GM12878 (cell line): ENCODE data around the gene HVCN1. TPM values are rescaled to one million over a fixed set of nuclear protein-coding genes. Genes with fewer than 3 reads are reported as not detected.

Experiments used
- ATAC-seq: fragments of 200-7000 bp; cut with Tn5 transposase; 3 replicates; pipeline ENCODE4 v1.9.1; 2020; ENCODE audit warnings: mild to moderate bottlenecking, moderate library complexity
- BruUV-seq: library from RNA; stranded (reverse); fragments of 400-500 nt; replicated peaks from 2 replicates; lab custom pipeline; 2021; lab: Mats Ljungman, UMichigan
- CTCF ChIA-PET: fragments of 300-600 bp; sonication (Branson Sonifier 250); formaldehyde crosslinking; extraction: SDS; loops from one replicate; lab custom pipeline; 2021; ENCODE audit warnings: inconsistent platforms; lab: Yijun Ruan, JAX
- POLR2A ChIA-PET: fragments of 350-600 bp; formaldehyde crosslinking; extraction: SDS; loops from one replicate; lab custom pipeline; 2021; ENCODE audit warnings: inconsistent platforms; lab: Charles Lee
- RAD21 ChIA-PET: fragments of 300-600 bp; sonication (Branson Sonifier 250); formaldehyde crosslinking; loops from one replicate; lab custom pipeline; 2023; ENCODE audit warnings: antibody characterized with exemption; ENCODE audit not compliant: unreplicated experiment; lab: Charles Lee
- SMC1A ChIA-PET: fragments of 300-600 bp; sonication (Branson Sonifier 250); formaldehyde crosslinking; loops from one replicate; lab custom pipeline; 2023; ENCODE audit not compliant: unreplicated experiment, uncharacterized antibody; lab: Charles Lee
- DNase-seq: peaks from one replicate; pipeline ENCODE4 v3.0.0-alpha.2; 2011; ENCODE audit warnings: low read depth, low spot score
- FAIRE-seq: peaks from 3 replicates; lab custom pipeline; 2011; peaks lifted over from hg19 to GRCh38; lab: Jason Lieb, UNC
- H2AFZ ChIP-seq: 2 replicates; pipeline ENCODE4 v1.6.0; 2011; ENCODE audit warnings: low read depth, low read length, control low read depth; ENCODE audit not compliant: control insufficient read depth
- H3K27ac ChIP-seq: 2 replicates; pipeline ENCODE4 v1.5.1; 2011; ENCODE audit warnings: control low read depth; ENCODE audit not compliant: control insufficient read depth, insufficient read depth
- H3K27me3 ChIP-seq, 2 experiments: replicated peaks in 1 of 2; 2 replicates each; pipeline versions ENCODE4 v1.6.0 to v1.6.1; 2011; ENCODE audit warnings: low read length in 1 of 2; ENCODE audit not compliant: control insufficient read depth in 2 of 2, insufficient read depth in 2 of 2
- H3K36me3 ChIP-seq, 2 experiments: 2 replicates each; pipeline ENCODE4 v1.5.1; 2011; ENCODE audit warnings: low read length in 1 of 2; ENCODE audit not compliant: control insufficient read depth in 2 of 2, insufficient read depth in 2 of 2
- H3K4me1 ChIP-seq: 2 replicates; pipeline ENCODE4 v1.6.1; 2011; ENCODE audit warnings: mild to moderate bottlenecking, low read length, moderate library complexity, mixed read lengths; ENCODE audit not compliant: control insufficient read depth, insufficient read depth
- H3K4me2 ChIP-seq: 2 replicates; pipeline ENCODE4 v1.6.0; 2011; ENCODE audit warnings: control low read depth; ENCODE audit not compliant: control insufficient read depth, insufficient read depth
- H3K4me3 ChIP-seq: fragments of 200-600 bp; sonication (generic); 2 replicates; pipeline ENCODE4 v1.5.1; 2016
- H3K79me2 ChIP-seq: 2 replicates; pipeline ENCODE4 v1.6.0; 2011; ENCODE audit warnings: low read length; ENCODE audit not compliant: control insufficient read depth, insufficient read depth
- H3K9ac ChIP-seq: 2 replicates; pipeline ENCODE4 v1.8.0; 2011; ENCODE audit warnings: low read length, control low read depth, mixed read lengths; ENCODE audit not compliant: control insufficient read depth, insufficient read depth
- H3K9me3 ChIP-seq: replicated peaks from 3 replicates; pipeline ENCODE4 v1.5.1; 2011; ENCODE audit warnings: mild to moderate bottlenecking, low read length; ENCODE audit not compliant: control insufficient read depth, insufficient read depth
- H4K20me1 ChIP-seq: 2 replicates; pipeline ENCODE4 v1.6.0; 2011; ENCODE audit not compliant: control insufficient read depth, insufficient read depth
- CEBPB ChIP-seq, 2 experiments: fragments of 150-350 bp in 1 of 2; IDR thresholded peaks; 2 replicates each; pipeline ENCODE4 v1.6.1; 2012 to 2014; ENCODE audit warnings: low read depth in 2 of 2, low read length in 2 of 2, borderline replicate concordance in 1 of 2, inconsistent platforms in 1 of 2
- CHD2 ChIP-seq: IDR thresholded peaks from 2 replicates; pipeline ENCODE4 v1.6.1; 2011; ENCODE audit warnings: low read depth, low read length, improper control_type of control experiment, borderline replicate concordance
- E2F4 ChIP-seq: IDR thresholded peaks from 2 replicates; pipeline ENCODE4 v1.6.1; 2012; ENCODE audit warnings: low read depth, low read length, improper control_type of control experiment
- EGR1 ChIP-seq, 2 experiments: IDR thresholded peaks; 1 replicate in 1 of 2; 2 replicates in 1 of 2; pipeline ENCODE4 v1.6.1; 2011 to 2012; ENCODE audit warnings: low read depth in 2 of 2, low read length in 2 of 2, borderline replicate concordance in 1 of 2, mild to moderate bottlenecking in 1 of 2, moderate library complexity in 1 of 2
- JUND ChIP-seq: IDR thresholded peaks from 2 replicates; pipeline ENCODE4 v1.6.1; 2012; ENCODE audit warnings: low read depth, mild to moderate bottlenecking, low read length, improper control_type of control experiment, moderate library complexity
- MEF2B ChIP-seq: fragments of 450-650 bp; IDR thresholded peaks from 2 replicates; pipeline ENCODE4 v1.6.1; 2018; ENCODE audit warnings: mild to moderate bottlenecking, moderate library complexity; ENCODE audit not compliant: partially characterized antibody, poor library complexity, severe bottlenecking
- MYB ChIP-seq: fragments of 150-350 bp; IDR thresholded peaks from 2 replicates; pipeline ENCODE4 v1.6.1; 2014; ENCODE audit warnings: mild to moderate bottlenecking, low read depth, low read length, borderline replicate concordance
- NFIC ChIP-seq: IDR thresholded peaks from 2 replicates; pipeline ENCODE4 v1.6.1; 2012; ENCODE audit warnings: low read depth, mild to moderate bottlenecking, inconsistent platforms, low read length, moderate library complexity
- NR2C1 ChIP-seq: fragments of 450-650 bp; IDR thresholded peaks from 2 replicates; pipeline ENCODE4 v1.6.1; 2017; ENCODE audit warnings: antibody characterized with exemption, mild to moderate bottlenecking, moderate library complexity
- PKNOX1 ChIP-seq: fragments of 450-650 bp; IDR thresholded peaks from 2 replicates; pipeline ENCODE4 v1.6.1; 2016; ENCODE audit warnings: mild to moderate bottlenecking
- RUNX3 ChIP-seq: IDR thresholded peaks from 2 replicates; pipeline ENCODE4 v1.6.1; 2012; ENCODE audit warnings: low read length, inconsistent platforms
- SMAD1 ChIP-seq: fragments of 450-650 bp; IDR thresholded peaks from 2 replicates; pipeline ENCODE4 v1.6.1; 2018; ENCODE audit warnings: mild to moderate bottlenecking, low read depth; ENCODE audit not compliant: partially characterized antibody
- SP1 ChIP-seq: IDR thresholded peaks from one replicate; pipeline ENCODE4 v1.6.1; 2011; ENCODE audit warnings: low read depth, low read length
- ZBTB33 ChIP-seq: fragments of 450-650 bp; IDR thresholded peaks from 2 replicates; pipeline ENCODE4 v1.6.1; 2017; ENCODE audit warnings: mild to moderate bottlenecking
- ZNF384 ChIP-seq: IDR thresholded peaks from 2 replicates; pipeline ENCODE4 v1.6.1; 2012; ENCODE audit warnings: low read depth, mild to moderate bottlenecking, low read length, improper control_type of control experiment, borderline replicate concordance
- ZNF592 ChIP-seq: fragments of 450-650 bp; IDR thresholded peaks from 2 replicates; pipeline ENCODE4 v1.6.1; 2017; ENCODE audit warnings: mild to moderate bottlenecking, moderate library complexity
- in situ Hi-C: fragments of 300-500 bp; cut with MboI; formaldehyde crosslinking; loops from 9 replicates; pipeline ENCODE4 v1.14.3; 2018; ENCODE audit warnings: mixed read lengths
- intact Hi-C: fragments of 100-400 bp; cut with micrococcal nuclease; formaldehyde crosslinking; loops from one replicate; pipeline ENCODE4 v1.14.2; 2022; ENCODE audit not compliant: unreplicated experiment
- polyA plus RNA-seq, 11 experiments: library from polyadenylated mRNA; depleted of rRNA in 4 of 11; unstranded in 6 of 11; stranded (reverse) in 5 of 11; fragments of >200 nt; fragmentation: Nextera tagmentation in 4 of 11; fragmentation: Illumina TruSeq in 1 of 11; extraction: Ambion mirVana in 4 of 11; extraction: Trizol in 1 of 11; gene quantifications; 1 replicate in 1 of 11; 2 replicates in 10 of 11; pipeline versions ENCODE4 v1.2.1 to v1.2.3, GENCODE V29; 2011 to 2016; ENCODE audit warnings: inconsistent platforms in 2 of 11, missing spikeins in 2 of 11, low read depth in 1 of 11
- total RNA-seq, 4 experiments: library from RNA; depleted of rRNA in 3 of 4; stranded (reverse); fragments of >200 nt in 3 of 4; fragmentation: Illumina TruSeq in 1 of 4; extraction: Trizol in 1 of 4; gene quantifications; 2 replicates each; pipeline versions ENCODE4 v1.2.1 to v1.2.3, GENCODE V29; 2013 to 2021

Gene HVCN1
- total and polyA plus RNA-seq, 10 of the 15 experiments (the other 5 are each of a cell fraction or from before 2014, with no cell fraction given): 27.8 to 181 (median 103) TPM

- no peak for DNase-seq
- no peak for ATAC-seq
- ChIA-PET CTCF (interaction anchor here (0.7 to 1.2 kb wide), 2 partner anchors 11 to 16 kb away, joined by 3 to 5 read pairs; no protein-coding TSS in a partner anchor), RAD21 (interaction anchor here (2.0 kb wide), 1 partner anchor 167 kb away, joined by 5 read pairs; no protein-coding TSS in a partner anchor), SMC1A (interaction anchor here (0.9 to 1.5 kb wide), 5 partner anchors 15 to 75 kb away, joined by 3 to 4 read pairs (median 3); no protein-coding TSS in a partner anchor), POLR2A (no interaction called here)
- Histone ChIP-seq H3K4me3 (no peak overlapping the region), H3K27me3 (no peaks in the 10 kb centered on the region), H3K4me2 (no peak overlapping the region), H2AFZ (no peak overlapping the region), H3K36me3 (peaks cover 16 to 50% of the 10 kb centered on the region in 2 experiments), H3K9ac (no peak overlapping the region), H3K9me3 (no peaks in the 10 kb centered on the region), H3K4me1 (peaks cover 3% of the 10 kb centered on the region; the same call in 1 of the 2 replicates), H3K27ac (no peak overlapping the region), H4K20me1 (no peaks in the 10 kb centered on the region), H3K79me2 (peaks cover 5% of the 10 kb centered on the region)
- in situ Hi-C loops (no loop called here), intact Hi-C loops (no loop called here)
- FAIRE-seq: no peak
- BruUV-seq: no TSS peak
- TF ChIP-seq RUNX3 (no peak), ZBTB33 (no peak), PKNOX1 (no peak), SMAD1 (no peak), SP1 (no peak), EGR1 (IDR thresholded peaks at IDR 0.05; ENCODE audit: borderline replicate concordance in 1 of 2, low read depth in 2 of 2, low read length in 2 of 2) (no peak), ZNF592 (no peak), JUND (no peak), CEBPB (IDR thresholded peaks at IDR 0.05; ENCODE audit: borderline replicate concordance in 1 of 2, low read depth in 2 of 2, low read length in 2 of 2) (no peak), MYB (no peak), ZNF384 (no peak), CHD2 (no peak), E2F4 (no peak), NFIC (no peak), NR2C1 (no peak), MEF2B (no peak)
Measured at GRCh38 chr12:110720516-110720915, 31.6 kb upstream of the HVCN1 start.
